Fibroblast of skin of back (primary cell): ENCODE data around the gene FLNA. TPM values are rescaled to one million over a fixed set of nuclear protein-coding genes. Genes with fewer than 3 reads are reported as not detected.
"Not testable (repeated sequence)": the region's sequence is repeated elsewhere in the genome, so short reads cannot be mapped to it uniquely, and the experiment has no call there.

Experiments
- DNase-seq: peaks from one replicate; pipeline ENCODE4 v3.0.0-alpha.2; 2013
- polyA plus RNA-seq, 2 experiments: library from polyadenylated mRNA; unstranded; fragments of 120-200 nt; gene quantifications; one replicate each; pipeline ENCODE4 v1.2.1, GENCODE V29; 2013; ENCODE audit not compliant: insufficient read length in 2 of 2

FLNA gene, protein sequence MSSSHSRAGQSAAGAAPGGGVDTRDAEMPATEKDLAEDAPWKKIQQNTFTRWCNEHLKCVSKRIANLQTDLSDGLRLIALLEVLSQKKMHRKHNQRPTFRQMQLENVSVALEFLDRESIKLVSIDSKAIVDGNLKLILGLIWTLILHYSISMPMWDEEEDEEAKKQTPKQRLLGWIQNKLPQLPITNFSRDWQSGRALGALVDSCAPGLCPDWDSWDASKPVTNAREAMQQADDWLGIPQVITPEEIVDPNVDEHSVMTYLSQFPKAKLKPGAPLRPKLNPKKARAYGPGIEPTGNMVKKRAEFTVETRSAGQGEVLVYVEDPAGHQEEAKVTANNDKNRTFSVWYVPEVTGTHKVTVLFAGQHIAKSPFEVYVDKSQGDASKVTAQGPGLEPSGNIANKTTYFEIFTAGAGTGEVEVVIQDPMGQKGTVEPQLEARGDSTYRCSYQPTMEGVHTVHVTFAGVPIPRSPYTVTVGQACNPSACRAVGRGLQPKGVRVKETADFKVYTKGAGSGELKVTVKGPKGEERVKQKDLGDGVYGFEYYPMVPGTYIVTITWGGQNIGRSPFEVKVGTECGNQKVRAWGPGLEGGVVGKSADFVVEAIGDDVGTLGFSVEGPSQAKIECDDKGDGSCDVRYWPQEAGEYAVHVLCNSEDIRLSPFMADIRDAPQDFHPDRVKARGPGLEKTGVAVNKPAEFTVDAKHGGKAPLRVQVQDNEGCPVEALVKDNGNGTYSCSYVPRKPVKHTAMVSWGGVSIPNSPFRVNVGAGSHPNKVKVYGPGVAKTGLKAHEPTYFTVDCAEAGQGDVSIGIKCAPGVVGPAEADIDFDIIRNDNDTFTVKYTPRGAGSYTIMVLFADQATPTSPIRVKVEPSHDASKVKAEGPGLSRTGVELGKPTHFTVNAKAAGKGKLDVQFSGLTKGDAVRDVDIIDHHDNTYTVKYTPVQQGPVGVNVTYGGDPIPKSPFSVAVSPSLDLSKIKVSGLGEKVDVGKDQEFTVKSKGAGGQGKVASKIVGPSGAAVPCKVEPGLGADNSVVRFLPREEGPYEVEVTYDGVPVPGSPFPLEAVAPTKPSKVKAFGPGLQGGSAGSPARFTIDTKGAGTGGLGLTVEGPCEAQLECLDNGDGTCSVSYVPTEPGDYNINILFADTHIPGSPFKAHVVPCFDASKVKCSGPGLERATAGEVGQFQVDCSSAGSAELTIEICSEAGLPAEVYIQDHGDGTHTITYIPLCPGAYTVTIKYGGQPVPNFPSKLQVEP (N-terminal part only)
- polyA plus RNA-seq (2013, experiment 1 of 2; ENCODE audit: insufficient read length): 5,877 TPM
- 5,998 TPM for polyA plus RNA-seq (2013, experiment 2 of 2; ENCODE audit: insufficient read length)

DNA sequence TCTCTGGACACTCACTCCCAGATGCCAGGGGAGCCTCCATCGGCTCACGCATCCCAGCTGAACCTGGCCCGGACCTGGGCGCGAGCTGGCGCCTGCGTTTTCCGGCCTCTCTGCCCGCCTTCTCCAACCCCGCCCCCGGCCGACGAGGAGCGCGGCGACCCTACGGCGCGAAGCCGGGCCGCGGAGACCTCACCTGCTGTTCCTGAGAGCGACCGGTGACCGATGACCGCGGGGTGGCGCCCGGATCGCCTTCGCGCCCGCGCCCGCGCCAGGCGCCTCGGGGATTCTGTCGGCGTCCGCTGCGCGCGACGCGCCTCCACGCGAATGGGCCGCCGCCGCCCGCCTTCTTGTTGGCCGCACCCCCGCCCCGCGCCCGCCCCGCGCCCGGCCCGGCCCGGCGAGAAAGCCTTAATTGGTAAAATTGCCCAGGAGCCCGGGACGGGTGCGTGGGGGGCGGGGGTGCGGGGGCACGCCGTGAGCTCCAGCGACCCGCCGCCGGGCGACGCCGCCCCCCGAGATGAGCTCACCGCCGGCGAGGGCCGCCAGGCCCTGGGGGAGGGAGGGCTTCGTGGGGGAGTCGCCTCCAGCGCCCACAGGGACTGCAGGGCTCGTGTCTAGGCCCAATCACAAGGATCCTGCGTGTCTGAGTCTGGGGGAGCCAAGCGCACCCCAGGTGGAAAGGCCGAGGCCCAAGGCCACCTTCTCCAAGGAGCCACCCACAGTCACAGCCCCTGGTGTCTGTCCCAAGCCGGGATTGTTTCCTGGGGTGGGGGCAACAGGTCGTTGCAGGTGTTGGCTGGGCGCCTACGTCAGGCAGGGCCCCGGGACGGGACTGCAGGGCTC is at the start of gene FLNA:
Gene FLNA (minus strand): TSS at position 322 of the 843 bp plus-strand sequence. CDS start 3,389 bp downstream, outside the sequence.
- peak; percentile 77 for DNase-seq

DNA sequence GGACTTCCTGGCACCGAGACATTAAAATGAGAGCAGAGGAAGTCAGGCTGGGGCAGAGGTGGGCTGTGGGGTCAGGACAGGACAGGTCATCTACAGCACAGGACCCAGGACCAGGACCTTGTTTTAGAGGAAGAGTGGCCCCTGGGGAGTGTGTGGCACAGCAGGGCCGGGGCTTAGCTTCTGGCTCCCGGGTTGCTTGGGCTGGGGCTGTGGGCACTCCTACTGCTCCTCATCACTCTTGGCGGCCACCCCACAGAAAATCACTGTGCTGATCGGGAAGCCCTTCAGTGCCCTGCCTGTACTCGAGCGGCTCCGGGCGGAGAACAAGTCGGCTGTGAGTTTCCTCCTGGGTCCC is 45.9 kb upstream of the FLNA start:
- DNase-seq: no peak

DNA sequence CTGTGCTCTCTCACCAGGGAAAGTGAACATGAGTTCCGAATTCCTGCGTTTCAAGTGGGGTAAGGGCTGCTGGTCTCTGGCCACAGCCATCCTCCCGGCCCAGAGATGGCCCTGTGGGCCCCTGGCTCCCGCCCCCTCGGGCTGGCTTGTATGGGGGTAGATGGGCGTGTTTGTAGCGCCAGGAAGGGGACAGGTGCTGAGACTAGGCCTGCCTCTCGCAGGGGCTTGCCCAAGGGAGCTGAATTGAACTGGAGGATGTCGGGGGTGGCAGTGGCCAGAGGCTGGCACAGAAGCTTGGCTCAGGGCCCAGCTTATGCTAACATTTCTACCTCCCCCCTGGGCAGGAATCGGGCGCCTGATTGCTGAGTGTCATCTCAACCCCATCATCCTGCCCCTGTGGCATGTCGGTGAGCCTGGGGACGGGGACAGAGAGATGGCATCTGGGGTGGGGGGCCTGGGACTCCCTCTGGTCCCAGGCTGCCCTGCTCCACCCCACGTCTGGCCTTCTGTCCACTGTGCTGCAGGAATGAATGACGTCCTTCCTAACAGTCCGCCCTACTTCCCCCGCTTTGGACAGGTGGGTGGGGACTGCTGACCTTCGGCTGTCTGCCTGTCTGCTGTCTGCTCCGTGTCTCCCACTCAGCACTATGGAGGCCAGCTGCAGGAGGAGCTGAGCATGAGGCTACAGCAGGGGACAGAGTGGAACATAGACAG is 45.4 kb upstream of the FLNA start:
- DNase-seq: no peak

DNA sequence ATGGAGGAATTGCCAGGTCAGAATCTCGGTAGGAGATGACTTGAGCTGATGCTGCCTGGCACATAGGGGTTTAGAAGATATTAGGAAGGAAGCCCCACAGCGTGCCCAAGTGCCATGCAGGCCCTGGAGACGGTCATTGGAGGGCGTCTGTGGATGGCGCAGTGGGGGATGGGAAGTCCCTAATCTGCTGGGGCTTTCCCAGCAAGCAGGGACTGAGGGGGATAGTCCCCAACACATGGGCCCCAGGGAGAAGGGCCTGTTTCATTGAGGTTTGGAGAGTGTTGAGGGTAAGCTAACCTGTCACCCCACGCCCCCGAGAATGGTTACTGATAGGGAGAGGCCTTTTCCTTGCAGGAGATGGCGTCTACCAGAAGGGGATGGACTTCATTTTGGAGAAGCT is 44.8 kb upstream of the FLNA start:
- DNase-seq: no peak

DNA sequence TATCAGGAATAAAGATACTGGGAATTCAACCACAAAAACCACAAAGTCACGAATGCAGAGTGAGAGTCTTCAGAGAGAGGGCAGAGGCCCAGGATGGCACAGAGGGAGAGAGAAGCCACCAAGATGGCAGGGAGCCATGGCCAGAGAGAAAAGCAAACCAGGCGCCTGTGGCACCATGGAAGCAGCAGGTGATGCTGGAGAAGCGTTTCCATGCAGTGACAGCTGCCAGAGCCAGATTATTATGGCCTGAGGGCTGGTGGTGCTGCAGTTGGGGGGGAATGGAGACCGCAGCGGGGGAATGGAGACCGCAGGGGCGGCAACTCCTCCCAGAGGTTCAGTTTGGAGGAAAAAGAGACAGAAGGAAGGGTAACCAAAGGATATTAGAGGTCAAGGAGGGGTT is 42.7 kb upstream of the FLNA start:
- DNase-seq: no peak

DNA sequence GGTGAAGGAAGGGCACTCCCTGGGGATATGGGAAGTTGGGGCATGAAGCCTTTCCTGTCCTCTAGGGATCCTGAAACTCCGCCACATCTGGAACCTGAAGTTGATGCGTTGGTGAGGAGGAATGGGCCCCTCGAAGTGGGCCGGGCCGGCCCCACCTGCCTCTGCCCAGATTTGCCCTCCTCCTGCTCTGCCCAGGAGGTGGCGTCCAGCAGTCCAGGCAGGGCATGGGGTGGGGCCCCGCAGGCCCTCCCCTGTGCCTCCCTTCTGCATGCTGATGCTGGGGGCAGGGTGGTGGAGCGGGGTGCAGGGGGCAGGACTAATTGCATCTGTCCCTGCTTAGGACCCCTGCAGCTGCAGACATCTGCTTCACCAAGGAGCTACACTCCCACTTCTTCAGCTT is 38.7 kb upstream of the FLNA start:
- DNase-seq: no peak

DNA sequence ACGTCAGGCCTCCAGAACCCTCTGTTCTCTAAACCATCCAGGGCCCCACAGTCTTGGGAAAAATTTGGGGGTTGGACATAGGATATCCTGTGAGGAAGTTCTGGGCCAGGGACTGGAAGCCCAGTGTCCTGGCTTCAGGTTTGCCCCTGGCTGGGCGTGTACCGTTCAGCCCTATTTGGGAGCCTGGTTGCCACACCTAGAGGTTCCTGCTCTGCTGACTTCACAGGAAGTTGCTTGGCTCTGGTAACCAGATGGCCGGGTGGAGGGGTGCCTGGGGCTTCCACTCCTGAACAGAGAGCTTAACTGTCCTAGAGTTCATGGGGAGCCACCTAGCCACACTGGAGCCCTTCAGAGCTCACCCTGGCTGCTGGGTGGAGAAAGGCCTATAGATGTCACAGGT is 38.0 kb upstream of the FLNA start:
- no peak for DNase-seq

DNA sequence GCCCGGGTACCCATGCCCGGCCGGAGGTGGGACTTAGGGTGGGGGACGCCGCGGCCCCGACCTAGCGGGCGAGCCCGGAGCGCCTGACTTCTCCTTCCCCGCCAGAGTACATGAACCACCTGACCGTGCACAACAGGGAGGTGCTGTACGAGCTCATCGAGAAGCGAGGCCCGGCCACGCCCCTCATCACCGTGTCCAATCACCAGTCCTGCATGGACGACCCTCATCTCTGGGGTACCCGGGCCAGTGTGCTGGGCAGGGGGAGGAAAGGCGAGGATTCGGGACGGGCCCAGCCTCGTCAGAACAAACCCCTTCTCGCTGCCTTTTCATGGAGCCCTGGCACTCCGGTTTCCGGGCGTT is 37.5 kb upstream of the FLNA start:
- peak; percentile 35 for DNase-seq

DNA sequence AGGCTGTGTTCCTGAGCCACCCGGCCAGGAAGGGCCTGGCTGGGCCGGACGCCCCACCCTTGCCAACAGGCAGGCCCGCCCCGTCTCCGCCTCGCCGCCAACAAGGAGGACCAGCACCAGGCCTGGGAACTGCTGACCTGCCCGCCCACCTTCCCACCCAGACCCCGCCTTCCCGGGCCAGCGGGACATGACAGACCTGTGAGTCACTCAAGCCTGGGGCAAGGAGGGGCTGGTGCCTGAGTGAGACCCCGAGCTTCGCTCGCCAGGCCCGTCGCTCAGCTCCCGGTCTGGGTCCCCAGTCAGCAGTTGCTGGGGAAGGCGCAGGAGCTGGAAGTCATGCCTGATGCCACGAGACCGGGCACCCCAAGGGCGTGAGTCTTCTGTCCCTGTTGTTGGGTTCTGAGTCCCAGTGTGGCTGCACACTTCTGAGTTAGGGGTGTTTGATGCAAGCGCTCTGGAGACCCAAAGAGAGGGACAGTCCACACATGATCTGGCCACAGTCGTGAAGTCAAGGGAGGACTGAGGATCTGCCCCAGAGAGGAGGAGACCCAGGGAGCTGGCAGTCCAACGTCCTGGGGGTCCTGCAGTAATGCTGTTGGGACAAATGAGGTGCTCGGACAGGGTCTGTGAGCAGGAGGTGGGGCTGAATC is 34.9 kb upstream of the FLNA start, which contains the start of gene DNASE1L1:
Gene DNASE1L1 (minus strand): TSS at position 33 of the 650 bp plus-strand sequence. CDS start 3,686 bp downstream, outside the sequence.
- peak; percentile 90 for DNase-seq

DNA sequence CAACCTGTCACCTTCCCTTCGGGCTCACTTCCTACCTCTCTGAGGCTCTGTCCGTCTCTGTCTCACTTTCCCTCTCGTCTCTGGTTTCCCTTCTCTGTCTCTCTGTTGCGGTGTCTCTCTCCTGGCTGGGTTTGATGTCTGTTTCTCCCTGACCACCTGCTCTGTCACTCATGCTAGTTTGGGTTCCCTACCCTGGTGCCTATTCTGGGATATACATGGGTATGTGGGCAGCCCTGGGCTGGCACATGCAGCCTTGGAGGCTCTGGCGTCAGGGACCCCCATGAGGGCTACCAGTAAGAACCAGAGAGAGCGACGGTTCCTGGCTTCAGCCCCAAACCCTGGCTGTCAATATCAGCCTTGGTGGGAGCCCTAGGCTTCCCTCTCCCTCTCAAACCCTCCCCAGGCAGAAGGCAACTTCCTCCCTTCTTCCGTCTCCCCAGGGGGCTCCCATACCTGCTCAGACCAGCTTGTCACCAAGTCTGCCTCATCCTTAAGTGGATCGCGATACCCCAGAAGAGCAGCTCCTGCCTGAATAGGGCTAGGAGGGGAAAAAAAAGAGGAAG is 34.3 kb upstream of the FLNA start:
- no peak for DNase-seq

DNA sequence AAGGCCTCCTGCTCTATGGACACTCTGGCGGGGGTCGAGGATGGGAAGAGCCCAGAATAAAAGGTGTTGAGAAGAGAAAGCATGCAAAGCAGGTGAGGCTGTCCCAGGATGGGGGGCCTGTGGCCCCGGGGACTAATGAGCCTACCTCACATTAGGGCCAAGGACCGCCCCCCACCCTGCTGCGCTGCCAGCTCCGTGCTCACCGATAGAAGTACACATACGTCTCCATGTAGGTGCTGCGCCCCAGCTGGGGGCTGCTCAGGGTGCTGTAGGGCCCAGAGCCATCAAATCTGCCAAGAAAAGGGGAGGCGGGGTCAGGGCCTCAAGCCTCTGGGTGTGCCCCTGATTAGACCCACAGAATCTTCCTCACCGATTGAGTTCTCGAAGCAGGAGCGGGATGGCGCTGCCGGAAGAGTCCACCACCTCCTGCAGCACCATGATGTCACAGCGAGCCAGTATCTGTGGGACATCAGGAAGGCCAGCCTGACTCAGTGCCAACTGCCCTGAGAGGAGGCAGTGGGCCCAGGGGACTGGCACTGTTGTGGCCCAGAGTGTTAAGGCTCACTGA is 30.3 kb upstream of the FLNA start:
- DNase-seq: no peak

DNA sequence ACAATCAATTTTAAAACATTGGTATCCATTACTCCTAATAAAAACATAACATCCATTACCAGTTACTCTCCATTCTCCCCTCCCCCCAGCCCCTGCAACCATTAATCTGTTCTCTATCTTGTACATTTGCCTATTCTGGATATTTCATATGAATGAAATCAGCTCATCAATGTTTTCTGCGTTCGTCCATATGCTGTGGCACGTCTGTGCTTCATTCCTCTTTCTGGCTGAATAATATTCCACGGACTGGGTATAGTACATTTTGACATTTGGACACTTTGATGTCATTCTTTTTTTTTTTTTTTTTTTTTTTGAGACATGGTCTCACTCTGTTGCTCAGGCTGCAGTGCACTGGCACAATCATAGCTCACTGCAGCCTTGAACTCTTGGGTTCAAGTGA is 29.4 kb upstream of the FLNA start:
- DNase-seq: no peak

DNA sequence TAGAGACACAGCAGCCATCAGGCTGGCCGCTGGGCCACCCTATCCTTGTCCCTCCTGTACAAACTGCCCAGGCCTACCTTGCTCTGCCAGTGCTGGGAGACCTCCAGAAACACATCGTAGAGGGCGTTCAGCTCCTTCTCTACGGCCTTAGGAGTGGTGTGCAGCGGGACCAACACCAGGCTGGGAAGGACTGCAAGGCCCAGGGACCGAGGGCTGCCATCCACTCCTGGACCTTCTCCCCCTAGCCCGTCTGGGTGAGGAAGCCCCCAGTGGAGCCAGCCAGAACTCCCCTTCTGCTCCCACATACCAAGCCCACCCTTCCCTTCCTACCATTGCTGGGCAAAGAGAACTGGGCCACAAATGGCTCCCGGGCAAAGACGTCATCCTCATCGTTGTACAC is 28.8 kb upstream of the FLNA start:
- no peak for DNase-seq

DNA sequence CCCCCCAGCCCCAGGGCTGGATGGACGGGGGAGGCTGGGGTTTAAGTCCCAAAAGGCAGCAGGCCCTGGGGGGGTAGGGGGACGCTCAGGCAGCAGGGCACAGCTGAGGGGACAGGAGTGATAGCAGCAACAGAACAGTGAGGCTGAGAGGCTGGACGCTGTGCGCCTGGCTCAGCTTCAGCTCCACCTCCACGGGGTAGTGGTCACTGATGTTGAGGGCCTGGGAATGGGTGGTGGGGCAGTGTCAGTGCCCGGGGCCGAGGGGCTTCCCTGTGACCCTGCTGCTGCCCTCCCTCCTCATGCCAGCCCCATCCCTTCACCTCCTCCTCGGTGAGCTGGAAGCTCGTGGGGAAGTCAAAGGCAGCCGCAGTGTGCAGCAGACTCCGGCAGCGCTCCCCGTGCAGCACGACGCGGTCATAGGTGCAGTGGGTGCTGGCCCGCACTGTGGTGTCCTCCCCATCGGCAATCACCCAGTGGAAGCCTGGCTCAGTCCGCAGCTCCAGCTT is 28.2 kb upstream of the FLNA start:
- DNase-seq: no peak

DNA sequence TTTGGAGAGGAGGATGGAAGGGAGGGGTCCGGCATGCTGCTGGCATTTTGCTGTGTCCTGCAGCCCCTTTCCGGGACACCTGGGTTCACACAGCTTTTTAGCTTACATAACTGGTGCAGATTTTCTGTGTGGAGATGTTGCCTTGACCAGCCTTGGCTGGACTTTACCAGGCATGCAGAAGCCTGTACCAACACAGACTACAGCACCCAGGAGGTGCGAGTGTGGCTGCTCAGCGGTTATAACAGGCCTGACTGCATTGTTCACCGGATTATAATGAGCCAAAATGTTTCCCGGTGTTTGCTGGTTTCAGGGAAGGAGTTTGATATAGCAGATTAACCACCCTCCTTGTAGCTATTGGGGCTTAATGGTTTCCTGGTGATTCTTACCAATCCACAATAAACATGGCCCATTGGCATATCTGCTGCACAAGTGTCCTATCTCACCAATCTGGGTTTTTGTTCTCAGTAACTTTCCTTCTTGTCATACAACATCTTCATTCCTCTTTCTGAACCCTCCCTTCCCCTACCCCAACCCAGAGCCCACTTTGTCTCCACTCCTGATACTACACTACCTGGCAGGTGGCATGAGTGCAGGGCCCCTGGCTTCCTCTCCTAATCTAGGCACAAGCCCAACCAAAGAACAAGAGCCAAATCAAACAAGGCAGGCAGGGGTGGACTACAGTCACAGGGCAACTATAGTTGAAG is 27.6 kb upstream of the FLNA start:
- no peak for DNase-seq

DNA sequence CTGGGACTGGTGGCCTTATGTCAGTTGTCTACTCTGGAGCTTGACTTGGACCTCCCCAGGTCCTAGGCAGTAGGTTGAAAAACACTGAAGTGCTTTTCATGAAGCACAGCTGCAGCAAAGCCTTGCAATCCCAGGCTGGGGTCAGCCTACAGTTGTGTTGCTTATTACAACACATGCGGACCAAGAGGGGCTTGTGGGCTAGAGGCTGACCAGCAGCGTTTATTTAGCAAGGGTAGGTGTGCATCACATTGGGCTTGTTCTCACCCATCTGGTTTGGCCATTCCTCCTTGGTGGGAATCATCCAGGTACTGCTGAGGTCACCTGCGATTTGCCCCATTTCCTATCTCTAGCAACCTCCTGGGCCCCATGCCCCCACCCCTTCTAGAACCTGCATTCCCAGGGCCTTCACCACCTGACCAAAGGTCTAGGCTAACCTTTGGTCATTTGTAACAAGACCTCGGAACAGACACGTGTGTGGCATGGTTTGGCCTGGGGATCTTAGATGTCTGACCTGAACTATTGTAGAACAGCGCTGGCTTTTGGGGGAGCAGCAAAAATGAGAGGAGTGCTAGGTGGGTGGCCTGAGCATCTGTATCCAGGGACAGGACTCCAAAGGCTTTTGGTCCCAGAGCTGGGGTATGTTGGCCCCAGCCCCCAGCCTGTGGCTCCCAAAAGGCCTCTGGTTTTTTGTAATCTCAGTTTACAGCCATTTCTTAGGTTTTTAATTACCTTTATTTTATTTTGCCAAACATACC is 26.8 kb upstream of the FLNA start:
- DNase-seq: peak; percentile 31

DNA sequence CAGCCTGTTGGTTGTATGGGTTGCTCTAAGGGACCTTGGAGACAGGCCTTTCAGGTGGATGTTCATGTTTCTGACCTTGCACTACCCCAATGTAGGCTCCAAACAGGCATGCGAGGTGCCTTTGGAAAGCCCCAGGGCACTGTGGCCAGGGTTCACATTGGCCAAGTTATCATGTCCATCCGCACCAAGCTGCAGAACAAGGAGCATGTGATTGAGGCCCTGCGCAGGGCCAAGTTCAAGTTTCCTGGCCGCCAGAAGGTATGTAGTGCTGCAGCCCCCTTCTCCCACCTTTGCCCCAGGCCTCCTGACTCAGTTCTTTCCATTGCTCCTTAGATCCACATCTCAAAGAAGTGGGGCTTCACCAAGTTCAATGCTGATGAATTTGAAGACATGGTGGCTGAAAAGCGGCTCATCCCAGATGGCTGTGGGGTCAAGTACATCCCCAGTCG is 26.0 kb upstream of the FLNA start:
- DNase-seq: not testable (repeated sequence)
